HepG2 (cell line): Measurements from ENCODE around the gene RELL2. TPM values are rescaled to one million over a fixed set of nuclear protein-coding genes. Genes with fewer than 3 reads are reported as not detected.

Source experiments
- ADNP ChIP-seq: sonication (generic); formaldehyde crosslinking; IDR thresholded peaks from 2 replicates; pipeline ENCODE4 v1.4.0; 2020; ENCODE audit warnings: missing genetic modification reagents
- CCDC6 ChIP-seq: sonication (generic); formaldehyde crosslinking; IDR thresholded peaks from 2 replicates; pipeline ENCODE4 v1.8.1; 2022; ENCODE audit warnings: mild to moderate bottlenecking, missing genetic modification reagents, moderate library complexity
- HNRNPLL ChIP-seq: fragments of 200-400 bp; formaldehyde crosslinking; IDR thresholded peaks from 2 replicates; pipeline ENCODE4 v1.6.1; 2017; ENCODE audit warnings: mild to moderate bottlenecking, low read depth, low read length; ENCODE audit not compliant: poor library complexity, severe bottlenecking
- HOXA5 ChIP-seq: sonication (generic); formaldehyde crosslinking; IDR thresholded peaks from 2 replicates; pipeline ENCODE4 v1.4.0; 2020; ENCODE audit warnings: missing genetic modification reagents
- IRF2 ChIP-seq: IDR thresholded peaks from 2 replicates; pipeline ENCODE4 v1.6.1; 2018; ENCODE audit warnings: missing genetic modification reagents, missing compliant biosample characterization
- KDM5B ChIP-seq: sonication (generic); formaldehyde crosslinking; IDR thresholded peaks from 2 replicates; pipeline ENCODE4 v1.4.0; 2020; ENCODE audit warnings: missing genetic modification reagents, mild to moderate bottlenecking, borderline replicate concordance
- MLLT10 ChIP-seq: sonication (generic); formaldehyde crosslinking; IDR thresholded peaks from 2 replicates; pipeline ENCODE4 v1.4.0; 2020; ENCODE audit warnings: missing genetic modification reagents
- PTBP1 ChIP-seq: fragments of 200-400 bp; formaldehyde crosslinking; IDR thresholded peaks from 2 replicates; pipeline ENCODE4 v1.6.1; 2018; ENCODE audit warnings: low read length, low read depth; ENCODE audit not compliant: poor library complexity, severe bottlenecking
- RBM39 ChIP-seq: fragments of 200-400 bp; formaldehyde crosslinking; IDR thresholded peaks from one replicate; pipeline ENCODE4 v1.6.1; 2018; ENCODE audit warnings: antibody characterized with exemption, mild to moderate bottlenecking, low read depth, low read length; ENCODE audit not compliant: poor library complexity, severe bottlenecking
- RFX5 ChIP-seq: IDR thresholded peaks from 2 replicates; pipeline ENCODE4 v1.6.1; 2011; ENCODE audit warnings: low read depth, low read length, improper control_type of control experiment
- SP2 ChIP-seq: sonication (generic); formaldehyde crosslinking; IDR thresholded peaks from 2 replicates; pipeline ENCODE4 v1.5.1; 2020; ENCODE audit warnings: mild to moderate bottlenecking, missing genetic modification reagents
- SP5 ChIP-seq: IDR thresholded peaks from 2 replicates; pipeline ENCODE4 v1.6.1; 2016; ENCODE audit warnings: low read depth, borderline replicate concordance
- ZBTB37 ChIP-seq: sonication (generic); formaldehyde crosslinking; IDR thresholded peaks from 2 replicates; pipeline ENCODE4 v1.4.0; 2020; ENCODE audit warnings: mild to moderate bottlenecking, missing genetic modification reagents
- ZNF292 ChIP-seq: sonication (generic); formaldehyde crosslinking; IDR thresholded peaks from 2 replicates; pipeline ENCODE4 v1.8.1; 2022; ENCODE audit warnings: mild to moderate bottlenecking, low read depth, missing genetic modification reagents, borderline replicate concordance
- ZNF383 ChIP-seq: sonication (generic); formaldehyde crosslinking; IDR thresholded peaks from 2 replicates; pipeline ENCODE4 v1.4.0; 2020; ENCODE audit warnings: missing genetic modification reagents, mild to moderate bottlenecking, borderline replicate concordance
- ZNF530 ChIP-seq: sonication (generic); formaldehyde crosslinking; IDR thresholded peaks from 2 replicates; pipeline ENCODE4 v1.5.0; 2020; ENCODE audit warnings: low read depth, mild to moderate bottlenecking, missing genetic modification reagents
- ZNF547 ChIP-seq: sonication (generic); formaldehyde crosslinking; IDR thresholded peaks from 2 replicates; pipeline ENCODE4 v1.5.1; 2020; ENCODE audit warnings: mild to moderate bottlenecking, missing genetic modification reagents
- ZNF619 ChIP-seq: sonication (generic); formaldehyde crosslinking; IDR thresholded peaks from 2 replicates; pipeline ENCODE4 v1.4.0; 2020; ENCODE audit warnings: mild to moderate bottlenecking, missing genetic modification reagents
- ZNF691 ChIP-seq: sonication (generic); formaldehyde crosslinking; IDR thresholded peaks from 2 replicates; pipeline ENCODE4 v1.4.0; 2020; ENCODE audit warnings: missing genetic modification reagents, low read depth, mild to moderate bottlenecking, borderline replicate concordance
- polyA plus RNA-seq, 8 experiments: library from polyadenylated mRNA; depleted of rRNA in 3 of 8; stranded (reverse) in 7 of 8; unstranded in 1 of 8; fragments of >200 nt; fragmentation: Illumina TruSeq in 4 of 8; extraction: Trizol in 4 of 8; gene quantifications; 2 replicates each; pipeline versions ENCODE4 v1.2.1 to v1.2.3, GENCODE V29; 2011 to 2016; ENCODE audit warnings: low read depth in 4 of 8, missing spikeins in 1 of 8, mixed read lengths in 1 of 8; ENCODE audit not compliant: insufficient read depth in 1 of 8
- total RNA-seq, 5 experiments: library from RNA; depleted of rRNA; stranded (reverse); fragments of >200 nt; fragmentation: Illumina TruSeq; extraction: Trizol; gene quantifications; 2 replicates each; pipeline ENCODE4 v1.2.3, GENCODE V29; 2016; ENCODE audit warnings: low read depth in 1 of 5
- TF ChIP-seq, protein P1 (sequence below): sonication (generic); formaldehyde crosslinking; IDR thresholded peaks from 2 replicates; pipeline ENCODE4 v1.5.0; 2020; ENCODE audit warnings: missing genetic modification reagents

RELL2 gene
- total and polyA plus RNA-seq, 2 of the 13 experiments (the other 11 are each of a cell fraction or from before 2014, with no cell fraction given), result 6.4 to 8.3 TPM

- TF ChIP-seq KDM5B (no peak), HNRNPLL (peak; percentile 84), RFX5 (no peak), CCDC6 (CRISPR knock-in tag) (peak; percentile 73; the same call in 1 of the 2 replicates), SP5 (CRISPR knock-in tag) (0 out of 2 replicates have a peak, but pooled peaks have one; percentile 22), SP2 (CRISPR knock-in tag) (no peak), ZNF619 (CRISPR knock-in tag) (no peak), PTBP1 (no peak), IRF2 (no peak), MLLT10 (no peak), ZNF383 (CRISPR knock-in tag) (0 out of 2 replicates have a peak, but pooled peaks have one; percentile 77), ZNF547 (CRISPR knock-in tag) (no peak), RBM39 (peak; percentile 58), ZNF691 (CRISPR knock-in tag) (0 out of 2 replicates have a peak, but pooled peaks have one; percentile 22), ADNP (CRISPR knock-in tag) (no peak), HOXA5 (CRISPR knock-in tag) (no peak), ZNF530 (CRISPR knock-in tag) (no peak), ZBTB37 (CRISPR knock-in tag) (no peak), ZNF292 (CRISPR knock-in tag) (peak; percentile 17; the same call in 1 of the 2 replicates)
- TF ChIP-seq, protein P1, sequence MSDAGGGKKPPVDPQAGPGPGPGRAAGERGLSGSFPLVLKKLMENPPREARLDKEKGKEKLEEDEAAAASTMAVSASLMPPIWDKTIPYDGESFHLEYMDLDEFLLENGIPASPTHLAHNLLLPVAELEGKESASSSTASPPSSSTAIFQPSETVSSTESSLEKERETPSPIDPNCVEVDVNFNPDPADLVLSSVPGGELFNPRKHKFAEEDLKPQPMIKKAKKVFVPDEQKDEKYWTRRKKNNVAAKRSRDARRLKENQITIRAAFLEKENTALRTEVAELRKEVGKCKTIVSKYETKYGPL, result no peak
These were observed at the start of gene RELL2, which contains the start of gene HDAC3 (continued) for GRCh38 chr5:141636413-141637122.
